ENCODE measurements around the gene PHF21A. TPM values are rescaled to one million over a fixed set of nuclear protein-coding genes. Genes with fewer than 3 reads are reported as not detected.

Gene PHF21A
- total RNA-seq (2022; extraction: Qiagen RNA extraction): 8.2 to 11.5 TPM (median 10.0 TPM) in 5 replicates

DNA sequence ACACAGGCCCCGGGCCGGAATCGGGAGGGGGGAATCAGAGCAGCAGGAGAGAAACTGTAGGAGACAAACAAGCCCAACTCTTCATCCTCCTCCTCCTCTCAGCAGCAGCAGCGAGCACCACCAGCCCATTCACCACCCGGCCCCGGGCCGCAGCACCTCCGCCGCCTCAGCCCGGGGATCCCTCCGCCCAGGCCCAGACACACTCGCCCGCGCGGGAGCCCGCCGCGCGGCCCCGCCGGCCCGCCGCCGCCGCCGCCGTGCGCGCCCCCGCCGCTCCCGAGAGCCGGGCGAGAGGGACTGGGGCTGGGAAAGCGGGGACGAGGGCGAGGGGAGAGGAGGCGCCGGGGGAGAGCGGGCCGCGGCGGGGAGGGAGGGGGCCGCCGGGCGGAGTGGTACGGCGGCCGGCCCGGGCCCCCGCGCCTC is at the start of gene PHF21A:
TSS of gene PHF21A (minus strand) at position 154 of the 423 bp plus-strand sequence. CDS start 37,235 bp downstream, outside the sequence.

GRCh38 chr11:45922425-45923082 is 198.7 kb downstream of the PHF21A start, which contains the start of gene LARGE2:
Gene LARGE2 (plus strand): TSS chr11:45922656. CDS start chr11:45922883, 227 bp downstream.

DNA sequence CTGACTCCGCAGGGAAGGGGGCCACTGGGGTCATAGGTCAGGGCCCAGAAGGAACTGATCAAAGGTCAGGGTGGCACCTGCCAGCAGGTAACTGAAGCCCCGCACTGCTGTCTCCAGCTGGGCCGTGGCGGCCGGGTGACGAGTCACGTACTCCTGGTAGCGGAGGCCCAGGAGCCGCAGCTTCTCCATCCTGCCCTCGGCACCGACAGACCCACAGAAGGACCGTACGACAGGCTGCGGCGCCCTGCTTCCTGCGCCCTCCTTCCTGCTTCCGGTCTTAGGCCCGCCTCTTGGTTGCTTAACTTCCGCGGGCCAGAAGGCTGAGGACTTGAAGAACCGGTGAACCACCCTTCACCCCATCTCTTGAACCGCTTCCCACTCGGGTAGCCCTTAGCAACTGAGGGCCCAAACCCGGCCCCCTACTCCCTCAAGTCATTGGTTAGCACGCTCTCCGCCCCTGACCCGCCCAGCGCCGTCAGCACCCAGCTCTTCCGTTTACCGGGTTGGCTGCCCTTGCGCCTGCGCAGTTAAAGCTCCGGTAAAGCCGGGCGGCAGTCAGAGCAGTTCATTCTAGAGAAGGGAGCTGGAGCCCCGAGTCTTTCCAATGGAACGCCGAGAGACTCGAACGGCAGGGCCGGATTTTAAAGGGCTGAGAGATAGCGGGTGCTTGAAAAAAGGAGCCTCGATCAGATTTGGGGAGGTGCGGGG is 203.5 kb downstream of the PHF21A start, which contains the start of gene PEX16:
TSS of gene PEX16 (minus strand) at position 255 of the 708 bp plus-strand sequence. CDS start at position 189, 66 bp downstream.

GRCh38 chr11:45906965-45907611 is 214.2 kb downstream of the PHF21A start, which contains the start of gene FREY1:
Gene FREY1 (minus strand): TSS chr11:45907271. CDS start chr11:45907245, 26 bp downstream.

DNA sequence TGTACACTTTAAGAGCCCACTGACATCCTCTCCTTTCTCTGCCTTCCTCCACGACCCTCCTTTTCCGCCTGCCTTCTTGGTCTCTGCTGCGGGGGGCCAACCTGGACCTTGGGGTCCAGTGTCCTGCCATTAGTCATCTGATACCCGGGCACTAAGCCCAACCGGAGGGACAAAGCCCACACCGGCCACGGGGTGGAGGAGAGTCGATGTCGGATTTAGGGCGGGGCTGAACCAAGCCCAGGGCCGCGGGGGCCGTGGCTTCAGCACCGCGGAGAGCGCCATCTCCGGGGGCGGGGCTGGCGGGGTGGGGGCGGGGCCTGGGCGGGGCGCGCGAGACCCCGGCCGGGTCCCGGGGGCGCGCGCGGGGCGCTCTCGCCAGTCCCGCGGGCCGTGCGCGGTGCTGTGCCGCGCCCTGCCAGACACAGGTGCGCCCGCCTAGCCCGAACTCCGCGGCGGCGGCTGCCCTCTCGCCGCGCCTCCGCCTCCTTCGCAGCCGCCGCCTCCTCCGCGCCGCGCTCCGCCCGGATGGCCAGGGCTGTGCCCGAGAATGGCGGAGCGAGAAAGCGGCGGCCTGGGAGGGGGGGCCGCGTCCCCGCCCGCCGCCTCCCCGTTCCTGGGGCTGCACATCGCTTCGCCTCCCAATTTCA is 235.9 kb downstream of the PHF21A start, which contains the start of gene MAPK8IP1:
TSS of gene MAPK8IP1 (plus strand) at position 378 of the 647 bp plus-strand sequence. CDS start at position 548, 170 bp downstream.

Other genes with a start within 250 kb of the PHF21A start
- gene MAPK8IP1, start 235.8 kb downstream of the PHF21A start, total RNA-seq (2022; extraction: Qiagen RNA extraction): 5.4 to 6.9 TPM (median 6.1 TPM) in 5 replicates
- gene FREY1, start 214.2 kb downstream of the PHF21A start, total RNA-seq (2022; extraction: Qiagen RNA extraction): 0.29 to 0.53 TPM (median 0.34 TPM) in 5 replicates
- gene PEX16, start 203.6 kb downstream of the PHF21A start, total RNA-seq (2022; extraction: Qiagen RNA extraction): 16.8 to 22.9 TPM (median 19.7 TPM) in 5 replicates
- 1.6 to 3.1 TPM (median 2.6 TPM) in 5 replicates for gene LARGE2, start 198.8 kb downstream of the PHF21A start, total RNA-seq (2022; extraction: Qiagen RNA extraction)
- 4.0 to 4.7 TPM (median 4.4 TPM) in 5 replicates for gene CREB3L1, start 156.2 kb upstream of the PHF21A start, total RNA-seq (2022; extraction: Qiagen RNA extraction)
- 36.9 to 50.2 TPM (median 47.1 TPM) in 5 replicates for gene DGKZ, start 226.0 kb upstream of the PHF21A start, total RNA-seq (2022; extraction: Qiagen RNA extraction)